Subcutaneous preadipocyte (primary cell): ENCODE measurements around the gene FLT4. TPM values are rescaled to one million over a fixed set of nuclear protein-coding genes. Genes with fewer than 3 reads are reported as not detected.

ENCODE experiments used
- total RNA-seq: library from RNA; depleted of rRNA; stranded (reverse); fragments of >200 nt; gene quantifications from 2 replicates; pipeline ENCODE4 v1.2.3, GENCODE V29; 2012

The FLT4 gene
- under 0.01 and 0.20 TPM in 2 replicates for total RNA-seq

GRCh38 chr5:180649297-180650039, at the start of gene FLT4:
Gene FLT4, minus strand, starts transcription at chr5:180649600. Its CDS starts 55 bp downstream, at chr5:180649545.

GRCh38 chr5:180591311-180591887, 58.0 kb downstream of the FLT4 start, which contains the start of gene SCGB3A1:
Gene SCGB3A1, minus strand, starts transcription at chr5:180591499. Its CDS starts 37 bp downstream, at chr5:180591462.

Other genes with a start within 250 kb of the FLT4 start
- 6.2 and 9.6 TPM in 2 replicates for gene CNOT6, start 155.2 kb downstream of the FLT4 start, total RNA-seq
- not detected in 2 replicates for gene SCGB3A1, start 58.1 kb downstream of the FLT4 start, total RNA-seq
- gene OR2Y1, start 90.5 kb upstream of the FLT4 start, total RNA-seq, result not detected in 2 replicates
- gene MGAT1, start 153.2 kb upstream of the FLT4 start, total RNA-seq, result 78.3 and 82.9 TPM in 2 replicates
- 12.5 and 15.6 TPM in 2 replicates for gene ZFP62, start 211.7 kb upstream of the FLT4 start, total RNA-seq
- not detected in 2 replicates for gene BTNL8, start 249.6 kb upstream of the FLT4 start, total RNA-seq